ENCODE measurements around the gene CC2D1B.

DNA sequence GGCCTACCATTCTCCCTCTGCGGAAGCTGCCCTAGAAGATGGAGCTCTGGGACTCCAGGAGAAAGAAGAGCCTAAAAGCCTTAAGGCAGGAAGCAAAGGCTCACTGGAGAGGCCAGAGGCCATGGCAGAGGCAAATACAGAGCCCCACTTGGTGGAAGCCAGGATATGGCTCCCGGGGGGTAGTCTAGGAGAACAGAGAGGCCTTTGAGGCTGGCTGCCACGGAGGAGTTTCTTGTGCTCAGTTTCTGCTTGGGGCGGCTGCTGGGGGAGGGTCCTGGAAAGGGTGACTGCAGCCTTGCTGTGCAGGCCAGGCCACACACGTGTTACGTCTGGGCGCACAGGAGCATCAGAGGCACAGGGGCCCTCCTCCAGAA is 5.4 kb downstream of the CC2D1B start:
- TF ChIP-seq, protein P1, sequence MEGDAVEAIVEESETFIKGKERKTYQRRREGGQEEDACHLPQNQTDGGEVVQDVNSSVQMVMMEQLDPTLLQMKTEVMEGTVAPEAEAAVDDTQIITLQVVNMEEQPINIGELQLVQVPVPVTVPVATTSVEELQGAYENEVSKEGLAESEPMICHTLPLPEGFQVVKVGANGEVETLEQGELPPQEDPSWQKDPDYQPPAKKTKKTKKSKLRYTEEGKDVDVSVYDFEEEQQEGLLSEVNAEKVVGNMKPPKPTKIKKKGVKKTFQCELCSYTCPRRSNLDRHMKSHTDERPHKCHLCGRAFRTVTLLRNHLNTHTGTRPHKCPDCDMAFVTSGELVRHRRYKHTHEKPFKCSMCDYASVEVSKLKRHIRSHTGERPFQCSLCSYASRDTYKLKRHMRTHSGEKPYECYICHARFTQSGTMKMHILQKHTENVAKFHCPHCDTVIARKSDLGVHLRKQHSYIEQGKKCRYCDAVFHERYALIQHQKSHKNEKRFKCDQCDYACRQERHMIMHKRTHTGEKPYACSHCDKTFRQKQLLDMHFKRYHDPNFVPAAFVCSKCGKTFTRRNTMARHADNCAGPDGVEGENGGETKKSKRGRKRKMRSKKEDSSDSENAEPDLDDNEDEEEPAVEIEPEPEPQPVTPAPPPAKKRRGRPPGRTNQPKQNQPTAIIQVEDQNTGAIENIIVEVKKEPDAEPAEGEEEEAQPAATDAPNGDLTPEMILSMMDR (conservative IDR thresholded peaks at IDR 0.05; ENCODE audit: low read depth, low read length), result no peak
- TF ChIP-seq CEBPB (IDR thresholded peaks at IDR 0.05; ENCODE audit: low read depth, low read length) (no peak), POLR2A (IDR thresholded peaks at IDR 0.05; ENCODE audit: low read depth, low read length) (no peak), MXI1 (IDR thresholded peaks at IDR 0.05; ENCODE audit: borderline replicate concordance, low read depth, low read length) (no peak), FOS (IDR thresholded peaks at IDR 0.05; ENCODE audit: low read depth, low read length) (no peak), CHD1 (IDR thresholded peaks at IDR 0.05; ENCODE audit: low read depth, low read length) (no peak)
- TF ChIP-seq, protein P2, sequence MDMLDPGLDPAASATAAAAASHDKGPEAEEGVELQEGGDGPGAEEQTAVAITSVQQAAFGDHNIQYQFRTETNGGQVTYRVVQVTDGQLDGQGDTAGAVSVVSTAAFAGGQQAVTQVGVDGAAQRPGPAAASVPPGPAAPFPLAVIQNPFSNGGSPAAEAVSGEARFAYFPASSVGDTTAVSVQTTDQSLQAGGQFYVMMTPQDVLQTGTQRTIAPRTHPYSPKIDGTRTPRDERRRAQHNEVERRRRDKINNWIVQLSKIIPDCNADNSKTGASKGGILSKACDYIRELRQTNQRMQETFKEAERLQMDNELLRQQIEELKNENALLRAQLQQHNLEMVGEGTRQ (IDR thresholded peaks at IDR 0.05; ENCODE audit: low read depth, low read length), result no peak

Measured in IMR-90 (cell line).